DOHH2 (cell line): ENCODE results near the gene SLC30A1.
"Not testable (repeated sequence)": the region's sequence is repeated elsewhere in the genome, so short reads cannot be mapped to it uniquely, and the experiment has no call there.

Source experiments
- H3F3A ChIP-seq: fragments of 200-600 bp; sonication (generic), shearing (Covaris generic); 2 replicates; pipeline ENCODE4 v1.6.0; 2016; ENCODE audit warnings: antibody characterized with exemption, mild to moderate bottlenecking; ENCODE audit not compliant: control insufficient read depth, insufficient read depth
- H3K27ac ChIP-seq: fragments of 200-600 bp; sonication (generic); 2 replicates; pipeline ENCODE4 v1.5.1; 2014; ENCODE audit warnings: low read depth, mild to moderate bottlenecking, low read length, moderate library complexity
- H3K27me3 ChIP-seq: fragments of 200-600 bp; sonication (generic); 2 replicates; pipeline ENCODE4 v1.6.1; 2014; ENCODE audit warnings: mild to moderate bottlenecking, low read length, mixed read lengths; ENCODE audit not compliant: control insufficient read depth
- H3K36me3 ChIP-seq: fragments of 200-600 bp; sonication (generic); 2 replicates; pipeline ENCODE4 v1.6.1; 2014; ENCODE audit warnings: mild to moderate bottlenecking, low read length, moderate library complexity, mixed read lengths; ENCODE audit not compliant: control insufficient read depth
- H3K4me1 ChIP-seq: fragments of 200-600 bp; sonication (generic); 2 replicates; pipeline ENCODE4 v1.6.1; 2014; ENCODE audit warnings: mild to moderate bottlenecking, low read length, mixed read lengths; ENCODE audit not compliant: control insufficient read depth
- H3K4me2 ChIP-seq: fragments of 200-600 bp; sonication (generic); 2 replicates; pipeline ENCODE4 v1.6.0; 2014; ENCODE audit warnings: mild to moderate bottlenecking, low read length, moderate library complexity
- H3K4me3 ChIP-seq: fragments of 200-600 bp; sonication (generic); 2 replicates; pipeline ENCODE4 v1.5.1; 2014; ENCODE audit warnings: mild to moderate bottlenecking, low read length, mixed read lengths
- H3K79me2 ChIP-seq: fragments of 200-600 bp; sonication (generic); 2 replicates; pipeline ENCODE4 v1.6.1; 2014; ENCODE audit warnings: mild to moderate bottlenecking, low read length, mixed read lengths; ENCODE audit not compliant: control insufficient read depth
- H3K9me2 ChIP-seq: fragments of 200-600 bp; sonication (generic); replicated peaks from 2 replicates; pipeline ENCODE4 v1.6.1; 2014; ENCODE audit warnings: mild to moderate bottlenecking, low read length, mixed read lengths; ENCODE audit not compliant: control insufficient read depth
- H3K9me3 ChIP-seq: fragments of 200-600 bp; sonication (generic); 2 replicates; pipeline ENCODE4 v1.6.1; 2014; ENCODE audit warnings: antibody characterized with exemption, low read length, mixed read lengths; ENCODE audit not compliant: control insufficient read depth, insufficient read depth
- H4K20me1 ChIP-seq: fragments of 200-600 bp; sonication (generic); 2 replicates; pipeline ENCODE4 v1.6.0; 2014; ENCODE audit warnings: low read depth, mild to moderate bottlenecking, antibody characterized with exemption, low read length, moderate library complexity; ENCODE audit not compliant: control insufficient read depth, insufficient read depth
- EZH2phosphoT487 ChIP-seq: fragments of 200-600 bp; sonication (generic); IDR thresholded peaks from 2 replicates; pipeline ENCODE4 v1.6.1; 2017; ENCODE audit warnings: borderline replicate concordance, mild to moderate bottlenecking, antibody characterized with exemption, low read length, moderate library complexity, mixed read lengths
- TF ChIP-seq, protein P1 (sequence below): fragments of 200-600 bp; sonication (generic); IDR thresholded peaks from one replicate; pipeline ENCODE4 v1.5.1; 2014; ENCODE audit warnings: antibody characterized with exemption, mild to moderate bottlenecking, low read depth, low read length; ENCODE audit not compliant: poor library complexity, severe bottlenecking

SLC30A1 gene, protein sequence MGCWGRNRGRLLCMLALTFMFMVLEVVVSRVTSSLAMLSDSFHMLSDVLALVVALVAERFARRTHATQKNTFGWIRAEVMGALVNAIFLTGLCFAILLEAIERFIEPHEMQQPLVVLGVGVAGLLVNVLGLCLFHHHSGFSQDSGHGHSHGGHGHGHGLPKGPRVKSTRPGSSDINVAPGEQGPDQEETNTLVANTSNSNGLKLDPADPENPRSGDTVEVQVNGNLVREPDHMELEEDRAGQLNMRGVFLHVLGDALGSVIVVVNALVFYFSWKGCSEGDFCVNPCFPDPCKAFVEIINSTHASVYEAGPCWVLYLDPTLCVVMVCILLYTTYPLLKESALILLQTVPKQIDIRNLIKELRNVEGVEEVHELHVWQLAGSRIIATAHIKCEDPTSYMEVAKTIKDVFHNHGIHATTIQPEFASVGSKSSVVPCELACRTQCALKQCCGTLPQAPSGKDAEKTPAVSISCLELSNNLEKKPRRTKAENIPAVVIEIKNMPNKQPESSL

DNA sequence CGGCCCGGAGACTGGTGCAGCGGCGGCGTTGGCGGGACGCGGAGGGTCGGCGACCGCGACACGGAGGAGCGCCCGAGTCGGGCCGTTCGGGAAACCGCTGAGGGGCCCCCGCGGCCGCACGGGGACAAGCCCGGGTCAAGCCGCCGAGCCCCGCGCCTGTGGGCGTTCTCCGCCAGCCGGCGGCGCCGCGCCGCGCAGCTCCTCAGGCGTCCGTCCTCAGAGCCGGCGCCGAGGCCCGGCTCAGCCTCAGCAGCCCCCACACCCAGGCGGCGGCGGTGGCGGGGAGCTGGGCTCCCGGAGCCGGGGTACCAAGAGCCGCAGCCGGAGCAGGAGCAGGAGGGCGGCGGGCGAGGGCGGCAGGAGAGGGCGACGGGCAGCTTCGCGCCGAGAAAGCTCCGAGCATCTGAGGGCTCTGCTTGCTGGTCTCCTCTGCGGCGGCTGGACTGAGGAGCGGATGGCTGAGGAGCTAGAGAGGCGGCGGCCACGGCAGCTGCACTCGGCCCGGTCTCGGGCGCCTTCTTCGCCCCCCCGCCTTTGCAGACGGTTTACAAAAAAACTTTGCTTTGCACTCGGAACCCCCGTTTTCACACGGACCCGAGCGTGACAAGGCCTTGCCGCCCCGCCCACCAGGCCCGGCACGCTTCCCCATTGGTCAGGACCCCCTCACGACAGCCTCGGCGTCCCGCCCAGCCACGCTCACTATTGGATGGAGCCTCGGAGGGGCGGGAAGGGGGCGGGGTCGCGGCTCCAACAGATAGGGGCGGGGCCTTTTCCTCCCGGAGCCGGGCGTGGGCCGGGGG, at the start of gene SLC30A1:
Gene SLC30A1 (minus strand): TSS at position 522 of the 800 bp plus-strand sequence. CDS start 549 bp downstream, outside the sequence.
- TF ChIP-seq, protein P1, sequence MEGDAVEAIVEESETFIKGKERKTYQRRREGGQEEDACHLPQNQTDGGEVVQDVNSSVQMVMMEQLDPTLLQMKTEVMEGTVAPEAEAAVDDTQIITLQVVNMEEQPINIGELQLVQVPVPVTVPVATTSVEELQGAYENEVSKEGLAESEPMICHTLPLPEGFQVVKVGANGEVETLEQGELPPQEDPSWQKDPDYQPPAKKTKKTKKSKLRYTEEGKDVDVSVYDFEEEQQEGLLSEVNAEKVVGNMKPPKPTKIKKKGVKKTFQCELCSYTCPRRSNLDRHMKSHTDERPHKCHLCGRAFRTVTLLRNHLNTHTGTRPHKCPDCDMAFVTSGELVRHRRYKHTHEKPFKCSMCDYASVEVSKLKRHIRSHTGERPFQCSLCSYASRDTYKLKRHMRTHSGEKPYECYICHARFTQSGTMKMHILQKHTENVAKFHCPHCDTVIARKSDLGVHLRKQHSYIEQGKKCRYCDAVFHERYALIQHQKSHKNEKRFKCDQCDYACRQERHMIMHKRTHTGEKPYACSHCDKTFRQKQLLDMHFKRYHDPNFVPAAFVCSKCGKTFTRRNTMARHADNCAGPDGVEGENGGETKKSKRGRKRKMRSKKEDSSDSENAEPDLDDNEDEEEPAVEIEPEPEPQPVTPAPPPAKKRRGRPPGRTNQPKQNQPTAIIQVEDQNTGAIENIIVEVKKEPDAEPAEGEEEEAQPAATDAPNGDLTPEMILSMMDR, result no peak
- TF ChIP-seq EZH2phosphoT487, result no peak
- Histone ChIP-seq H3K36me3 (peaks cover 21% of the 10 kb centered on the region), H3K79me2 (peaks cover 31% of the 10 kb centered on the region), H3K4me1 (peaks cover 38% of the 10 kb centered on the region), H3K4me3 (peak within 1 kb of the TSS; percentile 98), H3K9me2 (no peaks in the 10 kb centered on the region), H3F3A (peaks cover 7% of the 10 kb centered on the region), H3K9me3 (no peaks in the 10 kb centered on the region), H4K20me1 (peaks cover 5% of the 10 kb centered on the region; the same call in 1 of the 2 replicates), H3K4me2 (peak within 1 kb of the TSS; percentile 95), H3K27me3 (no peaks in the 10 kb centered on the region), H3K27ac (peak within 1 kb of the TSS; percentile 65)

DNA sequence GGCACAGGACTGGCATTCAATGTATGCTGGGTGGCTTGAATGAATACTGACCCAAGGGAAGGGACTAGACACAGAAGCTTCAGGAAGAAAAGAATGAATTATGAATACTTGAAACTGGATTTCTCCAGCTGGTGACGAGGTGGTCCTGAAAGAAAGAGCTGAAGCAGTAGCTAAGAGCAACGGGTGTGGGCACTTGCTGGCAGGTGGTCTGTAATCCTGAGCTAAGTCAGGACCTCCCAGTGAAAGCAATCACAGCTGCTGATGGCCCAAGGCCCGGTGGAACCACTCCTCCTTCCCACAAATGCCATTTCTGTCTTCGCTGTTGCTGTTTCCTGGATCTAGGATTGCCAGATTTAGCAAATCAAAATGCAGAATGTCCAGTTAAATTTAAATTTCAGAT, 49.5 kb upstream of the SLC30A1 start:
- H3K4me3 ChIP-seq, result no peak overlapping the region
- no peaks in the 10 kb centered on the region for H3K36me3 ChIP-seq
- no peak overlapping the region for H3K27ac ChIP-seq
- no peaks in the 10 kb centered on the region for H3F3A ChIP-seq
- no peaks in the 10 kb centered on the region for H3K9me3 ChIP-seq
- no peaks in the 10 kb centered on the region for H3K27me3 ChIP-seq
- no peaks in the 10 kb centered on the region for H3K4me1 ChIP-seq
- H3K4me2 ChIP-seq, result no peak overlapping the region
- H3K79me2 ChIP-seq, result no peaks in the 10 kb centered on the region
- TF ChIP-seq, protein P1, result no peak
- no peak for TF ChIP-seq EZH2phosphoT487
- H4K20me1 ChIP-seq, result no peaks in the 10 kb centered on the region
- H3K9me2 ChIP-seq, result no peaks in the 10 kb centered on the region

DNA sequence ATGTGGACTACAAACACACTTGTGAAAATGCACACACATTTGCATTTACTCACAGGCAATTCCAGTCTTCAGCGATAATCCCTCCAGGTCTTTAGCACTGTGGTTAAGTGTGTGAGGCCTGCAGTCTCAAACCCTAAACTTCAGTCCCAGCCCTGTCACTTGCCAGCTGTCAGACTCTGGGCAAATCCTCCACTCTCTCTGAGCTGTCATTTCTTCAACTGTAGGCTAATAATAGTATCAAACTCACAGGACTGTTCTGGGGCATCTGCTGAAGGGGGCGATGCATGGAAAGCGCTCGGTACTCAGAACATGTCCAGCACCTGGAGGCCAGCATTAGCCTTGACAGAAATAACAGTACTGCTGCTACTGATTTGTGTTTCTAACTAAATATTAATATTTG, 48.3 kb upstream of the SLC30A1 start:
- H3F3A ChIP-seq, result no peaks in the 10 kb centered on the region
- H3K4me3 ChIP-seq, result no peak overlapping the region
- no peaks in the 10 kb centered on the region for H3K4me1 ChIP-seq
- H4K20me1 ChIP-seq, result no peaks in the 10 kb centered on the region
- H3K4me2 ChIP-seq, result no peak overlapping the region
- H3K9me2 ChIP-seq, result no peaks in the 10 kb centered on the region
- no peaks in the 10 kb centered on the region for H3K27me3 ChIP-seq
- H3K9me3 ChIP-seq, result no peaks in the 10 kb centered on the region
- H3K79me2 ChIP-seq, result no peaks in the 10 kb centered on the region
- no peaks in the 10 kb centered on the region for H3K36me3 ChIP-seq
- no peak overlapping the region for H3K27ac ChIP-seq
- TF ChIP-seq EZH2phosphoT487, result no peak
- TF ChIP-seq, protein P1, result no peak

DNA sequence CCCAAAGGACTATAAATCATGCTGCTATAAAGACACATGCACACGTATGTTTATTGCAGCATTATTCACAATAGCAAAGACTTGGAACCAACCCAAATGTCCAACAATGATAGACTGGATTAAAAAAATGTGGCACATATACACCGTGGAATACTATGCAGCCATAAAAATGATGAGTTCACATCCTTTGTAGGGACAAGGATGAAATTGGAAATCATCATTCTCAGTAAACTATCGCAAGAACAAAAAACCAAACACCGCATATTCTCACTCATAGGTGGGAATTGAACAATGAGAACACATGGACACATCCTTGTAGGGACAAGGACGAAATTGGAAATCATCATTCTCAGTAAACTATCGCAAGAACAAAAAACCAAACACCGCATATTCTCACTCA, 46.9 kb upstream of the SLC30A1 start:
- not testable (repeated sequence) for H3K4me1 ChIP-seq, H3K79me2 ChIP-seq, H4K20me1 ChIP-seq, H3K9me2 ChIP-seq, H3K4me2 ChIP-seq, H3F3A ChIP-seq, H3K27ac ChIP-seq, H3K9me3 ChIP-seq, H3K4me3 ChIP-seq, H3K36me3 ChIP-seq, H3K27me3 ChIP-seq
